DOHH2 (cell line): Measurements from ENCODE around the gene ZBTB7C.

Experiments used
- EZH2phosphoT487 ChIP-seq: fragments of 200-600 bp; sonication (generic); IDR thresholded peaks from 2 replicates; pipeline ENCODE4 v1.6.1; 2017; ENCODE audit warnings: borderline replicate concordance, mild to moderate bottlenecking, antibody characterized with exemption, low read length, moderate library complexity, mixed read lengths
- TF ChIP-seq, protein P1 (sequence below): fragments of 200-600 bp; sonication (generic); IDR thresholded peaks from one replicate; pipeline ENCODE4 v1.5.1; 2014; ENCODE audit warnings: antibody characterized with exemption, mild to moderate bottlenecking, low read depth, low read length; ENCODE audit not compliant: poor library complexity, severe bottlenecking

GRCh38 chr18:48018851-48019250 lies 390.3 kb downstream of the ZBTB7C start:
- TF ChIP-seq, protein P1, sequence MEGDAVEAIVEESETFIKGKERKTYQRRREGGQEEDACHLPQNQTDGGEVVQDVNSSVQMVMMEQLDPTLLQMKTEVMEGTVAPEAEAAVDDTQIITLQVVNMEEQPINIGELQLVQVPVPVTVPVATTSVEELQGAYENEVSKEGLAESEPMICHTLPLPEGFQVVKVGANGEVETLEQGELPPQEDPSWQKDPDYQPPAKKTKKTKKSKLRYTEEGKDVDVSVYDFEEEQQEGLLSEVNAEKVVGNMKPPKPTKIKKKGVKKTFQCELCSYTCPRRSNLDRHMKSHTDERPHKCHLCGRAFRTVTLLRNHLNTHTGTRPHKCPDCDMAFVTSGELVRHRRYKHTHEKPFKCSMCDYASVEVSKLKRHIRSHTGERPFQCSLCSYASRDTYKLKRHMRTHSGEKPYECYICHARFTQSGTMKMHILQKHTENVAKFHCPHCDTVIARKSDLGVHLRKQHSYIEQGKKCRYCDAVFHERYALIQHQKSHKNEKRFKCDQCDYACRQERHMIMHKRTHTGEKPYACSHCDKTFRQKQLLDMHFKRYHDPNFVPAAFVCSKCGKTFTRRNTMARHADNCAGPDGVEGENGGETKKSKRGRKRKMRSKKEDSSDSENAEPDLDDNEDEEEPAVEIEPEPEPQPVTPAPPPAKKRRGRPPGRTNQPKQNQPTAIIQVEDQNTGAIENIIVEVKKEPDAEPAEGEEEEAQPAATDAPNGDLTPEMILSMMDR: no peak
- no peak for TF ChIP-seq EZH2phosphoT487
